Left lung (tissue), 10 donors: ENCODE measurements around the gene SASH1. TPM values are rescaled to one million over a fixed set of nuclear protein-coding genes. Genes with fewer than 3 reads are reported as not detected.

ENCODE experiments used
- ATAC-seq: fragments of 200-7000 bp; cut with Tn5 transposase; one replicate; pipeline ENCODE4 v1.9.1; 2020; ENCODE audit warnings: moderate library complexity
- DNase-seq, 4 donors: peaks; one replicate each; pipeline ENCODE4 v3.0.0-alpha.2; 2013 to 2020
- H3K27ac ChIP-seq, 2 donors: fragments of 200-600 bp; sonication (generic) in 1 of 2; one replicate each; pipeline versions ENCODE4 v1.5.0 to v1.8.0; 2020 to 2021
- H3K27me3 ChIP-seq, 2 donors: fragments of 200-600 bp; sonication (generic) in 1 of 2; one replicate each; pipeline versions ENCODE4 v1.5.0 to v1.8.0; 2020 to 2021
- H3K36me3 ChIP-seq, 2 donors: fragments of 200-600 bp; sonication (generic) in 1 of 2; one replicate each; pipeline versions ENCODE4 v1.5.0 to v1.8.0; 2020 to 2021
- H3K4me1 ChIP-seq, 2 donors: fragments of 200-600 bp; one replicate each; pipeline ENCODE4 v1.8.0; 2021
- H3K4me3 ChIP-seq, 2 donors: fragments of 200-600 bp; sonication (generic) in 1 of 2; one replicate each; pipeline versions ENCODE4 v1.5.0 to v1.8.0; 2020 to 2021; ENCODE audit warnings: mild to moderate bottlenecking in 1 of 2
- H3K9me3 ChIP-seq, 2 donors: fragments of 200-600 bp; sonication (generic) in 1 of 2; one replicate each; pipeline versions ENCODE4 v1.5.0 to v1.8.0; 2020 to 2021
- CTCF ChIP-seq, 2 donors: fragments of 200-600 bp; sonication (generic) in 1 of 2; IDR thresholded peaks; one replicate each; pipeline versions ENCODE4 v1.5.0 to v1.8.0; 2021; ENCODE audit warnings: antibody characterized with exemption in 2 of 2
- intact Hi-C, 2 donors: fragments of 100-400 bp; cut with DNase I; formaldehyde crosslinking; loops; one replicate each; pipeline versions ENCODE4 v1.11.2 to v1.14.2; 2022
- polyA plus RNA-seq, 6 donors: library from polyadenylated mRNA; unstranded; fragments of 120-200 nt; gene quantifications; one replicate each; pipeline ENCODE4 v1.2.1, GENCODE V29; 2013; ENCODE audit not compliant: insufficient read length in 6 of 6
- total RNA-seq, 2 donors: library from RNA; stranded (reverse); fragmentation: NEBNext Ultra II Directional; extraction: Animal tissue kit (Norgen Biotek cat#: 25700); gene quantifications; one replicate each; pipeline ENCODE4 v1.2.1, GENCODE V29; 2021
- donor health status: DM: no; HTN: yes; CAD: no.
- donor health status: DM: no; HTN: no; CAD: no.

The SASH1 gene
- total and polyA plus RNA-seq, 8 donors = 31.4 to 53.5 (median 34.8) TPM

- TF ChIP-seq CTCF (IDR thresholded peaks at IDR 0.05) = no peak
- Histone ChIP-seq H3K36me3 (no peaks in the 10 kb centered on the region), H3K27ac (no peak overlapping the region), H3K4me1 (peaks cover 0 to 13% of the 10 kb centered on the region in 2 donors), H3K27me3 (no peaks in the 10 kb centered on the region), H3K4me3 (no peak overlapping the region), H3K9me3 (no peaks in the 10 kb centered on the region)
- ATAC-seq (no peak), DNase-seq (no peak)
- intact Hi-C loops = no loop called here
Observed at GRCh38 chr6:148566664-148567350, 224.2 kb downstream of the SASH1 start.

DNA sequence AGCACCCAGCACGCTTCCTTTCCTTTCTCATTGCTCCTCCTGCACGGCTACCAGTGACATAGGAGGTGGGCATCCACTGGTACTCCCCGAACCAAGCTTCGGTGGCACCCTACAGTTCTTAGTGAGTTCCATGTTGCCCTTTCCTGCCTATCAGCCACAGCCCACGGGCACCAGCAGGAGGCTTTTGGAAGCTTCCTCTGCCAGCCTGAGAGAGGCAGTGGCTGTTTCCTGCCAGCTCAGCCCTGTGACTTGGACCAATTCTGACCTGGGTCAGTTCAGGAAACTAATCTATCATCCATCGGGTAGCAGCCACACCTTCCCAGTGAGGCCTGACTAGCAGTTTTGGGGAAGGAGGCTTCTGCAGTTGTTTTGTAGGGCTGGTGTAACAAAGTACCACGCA lies 227.8 kb downstream of the SASH1 start:
- intact Hi-C loops = no loop called here
- Histone ChIP-seq H3K4me1 (peaks cover 0 to 13% of the 10 kb centered on the region in 2 donors), H3K27ac (no peak overlapping the region), H3K9me3 (no peaks in the 10 kb centered on the region), H3K36me3 (no peaks in the 10 kb centered on the region), H3K27me3 (no peaks in the 10 kb centered on the region), H3K4me3 (no peak overlapping the region)
- ATAC-seq (no peak), DNase-seq (no peak)
- no peak for TF ChIP-seq CTCF (IDR thresholded peaks at IDR 0.05)

GRCh38 chr6:148572676-148573335 lies 230.2 kb downstream of the SASH1 start:
- Histone ChIP-seq H3K4me3 (no peak overlapping the region), H3K9me3 (no peaks in the 10 kb centered on the region), H3K27ac (no peak overlapping the region), H3K36me3 (no peaks in the 10 kb centered on the region), H3K27me3 (no peaks in the 10 kb centered on the region), H3K4me1 (no peaks in the 10 kb centered on the region)
- ATAC-seq (no peak), DNase-seq (no peak)
- intact Hi-C loops = no loop called here
- TF ChIP-seq CTCF (IDR thresholded peaks at IDR 0.05) = no peak

DNA sequence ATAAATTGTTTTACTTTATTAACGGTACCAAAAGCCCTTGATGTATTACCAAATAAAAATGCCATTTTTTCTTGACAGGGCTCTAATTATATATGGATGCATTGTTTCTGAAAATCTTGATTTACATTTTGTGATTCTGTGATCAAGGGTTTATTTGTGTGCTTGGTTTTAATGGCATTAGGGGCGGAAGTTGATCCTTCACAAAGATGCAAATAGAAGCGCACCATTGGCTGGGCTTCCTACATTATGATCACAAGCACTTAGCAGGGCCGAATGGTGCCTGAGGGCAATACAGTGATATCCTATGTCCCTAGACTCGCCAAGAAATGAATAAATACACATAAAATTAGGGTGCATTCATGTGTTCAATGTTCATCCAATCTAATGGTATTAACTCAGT lies 231.3 kb downstream of the SASH1 start:
- TF ChIP-seq CTCF (IDR thresholded peaks at IDR 0.05) = no peak
- DNase-seq = no peak
- Histone ChIP-seq H3K27ac (no peak overlapping the region), H3K9me3 (no peaks in the 10 kb centered on the region), H3K27me3 (no peaks in the 10 kb centered on the region), H3K36me3 (no peaks in the 10 kb centered on the region), H3K4me1 (no peaks in the 10 kb centered on the region), H3K4me3 (no peak overlapping the region)
- intact Hi-C loops = no loop called here
- ATAC-seq = no peak

GRCh38 chr6:148577687-148578488 lies 235.2 kb downstream of the SASH1 start:
- Histone ChIP-seq H3K9me3 (no peaks in the 10 kb centered on the region), H3K36me3 (no peaks in the 10 kb centered on the region), H3K4me3 (no peak overlapping the region), H3K4me1 (no peaks in the 10 kb centered on the region), H3K27ac (no peak overlapping the region), H3K27me3 (no peaks in the 10 kb centered on the region)
- ATAC-seq (peak; percentile 100), DNase-seq (peak; percentile 66 to 88 (median 82))
- peak; percentile 45 to 78 for TF ChIP-seq CTCF (IDR thresholded peaks at IDR 0.05)
- intact Hi-C loops = no loop called here
